K562 (cell line): ENCODE measurements around the gene CREG1. TPM values are rescaled to one million over a fixed set of nuclear protein-coding genes. Genes with fewer than 3 reads are reported as not detected.

Experiments used
- ATAC-seq: fragments of 200-7000 bp; cut with Tn5 transposase; 3 replicates; pipeline ENCODE4 v1.9.1; 2020; ENCODE audit warnings: moderate library complexity
- BruUV-seq: library from RNA; stranded (reverse); fragments of 400-500 nt; replicated peaks from 2 replicates; lab custom pipeline; 2021; lab: Mats Ljungman, UMichigan
- CTCF ChIA-PET: fragments of 300-600 bp; formaldehyde crosslinking; extraction: SDS; loops from one replicate; lab custom pipeline; 2021; ENCODE audit warnings: low intra/inter-chr PET ratio; lab: Yijun Ruan, JAX
- POLR2A ChIA-PET: fragments of 300-600, 350-650 bp; sonication (Branson Sonifier 250); formaldehyde crosslinking; extraction: SDS; loops from one replicate; lab custom pipeline; 2021; ENCODE audit warnings: antibody characterized with exemption, inconsistent platforms; lab: Yijun Ruan, JAX
- DNase-seq, 4 experiments: peaks; one replicate each; pipeline versions ENCODE4 v3.0.0 to v3.0.0-alpha.2; 2011 to 2018; ENCODE audit warnings: low spot score in 3 of 4, mixed read lengths in 3 of 4; ENCODE audit errors: extremely low read depth in 1 of 4
- FAIRE-seq: peaks from 2 replicates; lab custom pipeline; 2011; peaks lifted over from hg19 to GRCh38; lab: Jason Lieb, UNC
- H2AFZ ChIP-seq: 2 replicates; pipeline ENCODE4 v1.6.0; 2011; ENCODE audit warnings: low read depth, low read length, control low read depth, inconsistent platforms
- H3K27ac ChIP-seq: fragments of 200-600 bp; 3 replicates; pipeline ENCODE4 v1.8.0; 2011; ENCODE audit warnings: low read depth, mild to moderate bottlenecking, control low read depth, inconsistent platforms, low read length, moderate library complexity, mixed read lengths; ENCODE audit errors: extremely low read depth
- H3K27me3 ChIP-seq, 2 experiments: fragments of 300-600 bp in 1 of 2; 2 replicates in 1 of 2; 3 replicates in 1 of 2; pipeline versions ENCODE4 v1.6.0 to v1.8.0; 2011; ENCODE audit warnings: inconsistent platforms in 2 of 2, low read length in 2 of 2, mild to moderate bottlenecking in 1 of 2, mixed read lengths in 1 of 2, moderate library complexity in 1 of 2; ENCODE audit not compliant: control insufficient read depth in 2 of 2, insufficient read depth in 2 of 2
- H3K36me3 ChIP-seq: fragments of 300-600 bp; 3 replicates; pipeline ENCODE4 v1.8.0; 2011; ENCODE audit warnings: mild to moderate bottlenecking, low read length, inconsistent platforms; ENCODE audit not compliant: control insufficient read depth, insufficient read depth
- H3K4me1 ChIP-seq, 2 experiments: fragments of 200-600 bp in 1 of 2; replicated peaks in 1 of 2; 2 replicates in 1 of 2; 3 replicates in 1 of 2; pipeline versions ENCODE4 v1.5.1 to v1.8.0; 2011; ENCODE audit warnings: inconsistent platforms in 2 of 2, low read length in 2 of 2, mild to moderate bottlenecking in 1 of 2, mixed read lengths in 1 of 2, moderate library complexity in 1 of 2; ENCODE audit not compliant: control insufficient read depth in 2 of 2, insufficient read depth in 2 of 2
- H3K4me2 ChIP-seq: 2 replicates; pipeline ENCODE4 v1.6.1; 2011; ENCODE audit warnings: low read length, control low read depth, inconsistent platforms, mixed read lengths; ENCODE audit not compliant: insufficient read depth
- H3K4me3 ChIP-seq: fragments of 200-600 bp; sonication (generic), shearing (Covaris generic); 2 replicates; pipeline ENCODE4 v1.5.1; 2016; ENCODE audit warnings: control low read depth, inconsistent platforms
- H3K79me2 ChIP-seq: fragments of 200-600 bp; 3 replicates; pipeline ENCODE4 v1.8.0; 2011; ENCODE audit warnings: low read length, inconsistent platforms; ENCODE audit not compliant: control insufficient read depth, insufficient read depth
- H3K9ac ChIP-seq, 2 experiments: 2 replicates each; pipeline versions ENCODE4 v1.6.0 to v1.6.1; 2011; ENCODE audit warnings: low read depth in 2 of 2, low read length in 2 of 2, control low read depth in 1 of 2, inconsistent platforms in 1 of 2, mild to moderate bottlenecking in 1 of 2, mixed read lengths in 1 of 2; ENCODE audit not compliant: insufficient read depth in 1 of 2
- H3K9me1 ChIP-seq: one replicate; pipeline ENCODE4 v1.6.0; 2011; ENCODE audit warnings: inconsistent platforms, mild to moderate bottlenecking, low read length, moderate library complexity; ENCODE audit not compliant: control insufficient read depth, insufficient read depth
- H3K9me3 ChIP-seq: replicated peaks from 2 replicates; pipeline ENCODE4 v1.5.1; 2011; ENCODE audit warnings: low read depth, low read length, inconsistent platforms; ENCODE audit not compliant: control insufficient read depth, insufficient read depth
- H4K20me1 ChIP-seq: replicated peaks from 2 replicates; pipeline ENCODE4 v1.6.1; 2011; ENCODE audit warnings: low read length, inconsistent platforms, mixed read lengths; ENCODE audit not compliant: control insufficient read depth, insufficient read depth
- CTBP1 ChIP-seq: fragments of 450-650 bp; IDR thresholded peaks from 2 replicates; pipeline ENCODE4 v1.6.1; 2016; ENCODE audit warnings: borderline replicate concordance
- DEAF1 ChIP-seq: fragments of 450-650 bp; formaldehyde crosslinking; IDR thresholded peaks from 2 replicates; pipeline ENCODE4 v1.4.0; 2020; ENCODE audit warnings: mild to moderate bottlenecking, moderate library complexity
- HCFC1 ChIP-seq: IDR thresholded peaks from 2 replicates; pipeline ENCODE4 v1.6.1; 2012; ENCODE audit warnings: low read depth, low read length, improper control_type of control experiment
- JUN ChIP-seq, 2 experiments: sonication (generic) in 1 of 2; formaldehyde crosslinking in 1 of 2; IDR thresholded peaks; 2 replicates each; pipeline versions ENCODE4 v1.6.1 to v1.8.0; 2012 to 2022; ENCODE audit warnings: borderline replicate concordance in 2 of 2, mild to moderate bottlenecking in 2 of 2, improper control_type of control experiment in 1 of 2, low read depth in 1 of 2, low read length in 1 of 2, missing genetic modification reagents in 1 of 2
- KAT2B ChIP-seq: IDR thresholded peaks from one replicate; pipeline ENCODE4 v1.6.1; 2012; ENCODE audit warnings: low read depth, mild to moderate bottlenecking, control low read depth, inconsistent platforms, low read length, moderate library complexity
- KLF16 ChIP-seq: IDR thresholded peaks from 2 replicates; pipeline ENCODE4 v1.6.1; 2016; ENCODE audit warnings: antibody characterized with exemption
- MAZ ChIP-seq, 2 experiments: fragments of 450-650 bp in 1 of 2; sonication (generic) in 1 of 2; formaldehyde crosslinking; IDR thresholded peaks in 1 of 2; conservative IDR thresholded peaks in 1 of 2; 2 replicates each; pipeline versions ENCODE4 v1.4.0 to v1.5.0; 2020; ENCODE audit warnings: mild to moderate bottlenecking in 1 of 2, missing genetic modification reagents in 1 of 2
- PBX2 ChIP-seq, 2 experiments: IDR thresholded peaks in 1 of 2; conservative IDR thresholded peaks in 1 of 2; 2 replicates each; pipeline ENCODE4 v1.6.1; 2016; ENCODE audit warnings: low read depth in 2 of 2, mild to moderate bottlenecking in 1 of 2, missing compliant biosample characterization in 1 of 2, missing genetic modification characterization in 1 of 2, moderate library complexity in 1 of 2
- SMC3 ChIP-seq: conservative IDR thresholded peaks from 2 replicates; pipeline ENCODE4 v1.6.1; 2011; ENCODE audit warnings: low read depth, low read length, improper control_type of control experiment; ENCODE audit not compliant: insufficient read depth
- STAG1 ChIP-seq: sonication (generic); formaldehyde crosslinking; IDR thresholded peaks from 2 replicates; pipeline ENCODE4 v1.5.0; 2020; ENCODE audit warnings: missing genetic modification reagents, borderline replicate concordance
- TEAD4 ChIP-seq, 2 experiments: sonication (generic) in 1 of 2; formaldehyde crosslinking in 1 of 2; IDR thresholded peaks; 2 replicates each; pipeline versions ENCODE4 v1.6.1 to v1.8.0; 2012 to 2022; ENCODE audit warnings: borderline replicate concordance in 1 of 2, inconsistent platforms in 1 of 2, low read length in 1 of 2, mild to moderate bottlenecking in 1 of 2, missing genetic modification reagents in 1 of 2
- ZFP1 ChIP-seq: fragments of 450-650 bp; formaldehyde crosslinking; IDR thresholded peaks from 2 replicates; pipeline ENCODE4 v1.4.0; 2020; ENCODE audit warnings: mild to moderate bottlenecking, mixed read lengths
- ZNF23 ChIP-seq: fragments of 250-450 bp; sonication (Bioruptor Pico); IDR thresholded peaks from 2 replicates; pipeline ENCODE4 v1.4.0; 2020; ENCODE audit warnings: mild to moderate bottlenecking
- WGBS: fragments of 100-300 bp; shearing (Covaris generic); methylation state at CpG from one replicate; pipeline ENCODE4 v1.1.6; 2016; ENCODE audit warnings: low coverage, mixed read lengths; ENCODE audit not compliant: insufficient coverage; ENCODE audit errors: missing lambda C conversion rate; 5-methylcytosine and 5-hydroxymethylcytosine counted together
- in situ Hi-C: fragments of 300-500 bp; cut with MboI; formaldehyde crosslinking; loops from 4 replicates; pipeline ENCODE4 v1.15.0; 2018; ENCODE audit warnings: inconsistent platforms, mixed read lengths
- intact Hi-C: fragments of 100-400 bp; cut with micrococcal nuclease; formaldehyde crosslinking; loops from 2 replicates; pipeline ENCODE4 v1.14.2; 2022
- polyA plus RNA-seq, 8 experiments: library from polyadenylated mRNA; depleted of rRNA in 4 of 8; stranded (reverse) in 5 of 8; unstranded in 3 of 8; fragments of >200 nt; fragmentation: Nextera tagmentation in 2 of 8; fragmentation: Illumina TruSeq in 1 of 8; extraction: Ambion mirVana in 2 of 8; extraction: Trizol in 1 of 8; gene quantifications; 2 replicates each; pipeline versions ENCODE4 v1.2.1 to v1.2.3, GENCODE V29; 2011 to 2014; ENCODE audit warnings: inconsistent platforms in 1 of 8, missing spikeins in 1 of 8
- total RNA-seq, 7 experiments: library from RNA; depleted of rRNA in 6 of 7; stranded (reverse); fragments of >200 nt in 6 of 7; fragmentation: Illumina TruSeq in 2 of 7; extraction: Trizol in 2 of 7; gene quantifications; 2 replicates each; pipeline versions ENCODE4 v1.2.1 to v1.2.3, GENCODE V29; 2011 to 2021; ENCODE audit warnings: low replicate concordance in 1 of 7

The CREG1 gene
- total and polyA plus RNA-seq, 9 of the 15 experiments (the other 6 are each of a cell fraction or from before 2014, with no cell fraction given) = 45.7 to 272 (median 161) TPM

- intact Hi-C loops (loop anchor here (1.0 to 5.0 kb wide), 7 partner anchors 72 to 467 kb away; partner anchors contain the start of gene POU2F1), in situ Hi-C loops (loop anchor here (5.0 kb wide), 1 partner anchor 87 kb away; no protein-coding TSS in a partner anchor)
- ATAC-seq (peak; percentile 94), DNase-seq (peak; percentile 86 to 88 (median 87)), FAIRE-seq (peak; percentile 93)
- no TSS peak for BruUV-seq
- WGBS = 2% methylated on average over 8 of the region's 8 CpGs
- Histone ChIP-seq H3K4me1 (no peaks in the 10 kb centered on the region; a peak in 2 of 5 replicates), H3K4me3 (no peak overlapping the region), H3K9ac (no peak overlapping the region), H3K27ac (no peak overlapping the region), H2AFZ (peak overlapping the region; percentile 10; the same call in 1 of the 2 replicates), H3K27me3 (peaks cover 0 to 8% of the 10 kb centered on the region in 2 experiments; a peak in 1 of 5 replicates), H3K36me3 (no peaks in the 10 kb centered on the region), H3K9me1 (no peaks in the 10 kb centered on the region), H4K20me1 (peaks cover 3% of the 10 kb centered on the region; the same call in 1 of the 2 replicates), H3K79me2 (no peaks in the 10 kb centered on the region), H3K4me2 (no peak overlapping the region), H3K9me3 (no peaks in the 10 kb centered on the region)
- CTCF ChIA-PET = interaction anchor here (0.5 to 1.9 kb wide), 8 partner anchors 15 to 663 kb away, joined by 3 to 12 read pairs (median 3); no protein-coding TSS in a partner anchor
- POLR2A ChIA-PET = interaction anchor here (0.5 to 2.4 kb wide), 12 partner anchors 9 to 574 kb away, joined by 3 to 14 read pairs (median 5); partner anchors contain the start of genes CD247 and CREG1
- peak; percentile 89 for TF ChIP-seq DEAF1
- no peak for TF ChIP-seq KAT2B
- TF ChIP-seq STAG1 (CRISPR knock-in tag) = peak; percentile 49
- peak; percentile 30; the same call in 1 of the 2 replicates for TF ChIP-seq CTBP1
- TF ChIP-seq HCFC1 = peak; percentile 6; the same call in 1 of the 2 replicates
- no peak for TF ChIP-seq ZFP1 (CRISPR knock-in tag)
- TF ChIP-seq JUN (IDR thresholded peaks at IDR 0.05; ENCODE audit: borderline replicate concordance, low read depth, low read length) = peak; percentile 5; the same call in 1 of the 2 replicates
- TF ChIP-seq JUN (CRISPR knock-in tag; IDR thresholded peaks at IDR 0.05; ENCODE audit: borderline replicate concordance) = no peak
- no peak for TF ChIP-seq ZNF23
- 0 out of 4 replicates have a peak, but pooled peaks have one; percentile 3 to 25 for TF ChIP-seq MAZ (CRISPR knock-in tag; conservative IDR thresholded peaks at IDR 0.05 in 1 of 2, IDR thresholded peaks at IDR 0.05 in 1 of 2)
- TF ChIP-seq TEAD4 (IDR thresholded peaks at IDR 0.05; ENCODE audit: low read length) = peak; percentile 39; the same call in 1 of the 2 replicates
- no peak for TF ChIP-seq TEAD4 (CRISPR knock-in tag; IDR thresholded peaks at IDR 0.05; ENCODE audit: borderline replicate concordance)
- TF ChIP-seq PBX2 (CRISPR knock-in tag; IDR thresholded peaks at IDR 0.05; ENCODE audit: low read depth) = no peak
- no peak for TF ChIP-seq PBX2 (tag; conservative IDR thresholded peaks at IDR 0.05; ENCODE audit: low read depth)
- peak; percentile 76 for TF ChIP-seq SMC3
- 0 out of 2 replicates have a peak, but pooled peaks have one; percentile 44 for TF ChIP-seq KLF16
These were observed 19.7 kb downstream of the CREG1 start for GRCh38 chr1:167533851-167534300.
